Measurements from ENCODE around the gene SLC26A6.
A peak's percentile ranks its signal among the peaks of the same experiment; 100 is the strongest.

SLC26A6 gene

DNA sequence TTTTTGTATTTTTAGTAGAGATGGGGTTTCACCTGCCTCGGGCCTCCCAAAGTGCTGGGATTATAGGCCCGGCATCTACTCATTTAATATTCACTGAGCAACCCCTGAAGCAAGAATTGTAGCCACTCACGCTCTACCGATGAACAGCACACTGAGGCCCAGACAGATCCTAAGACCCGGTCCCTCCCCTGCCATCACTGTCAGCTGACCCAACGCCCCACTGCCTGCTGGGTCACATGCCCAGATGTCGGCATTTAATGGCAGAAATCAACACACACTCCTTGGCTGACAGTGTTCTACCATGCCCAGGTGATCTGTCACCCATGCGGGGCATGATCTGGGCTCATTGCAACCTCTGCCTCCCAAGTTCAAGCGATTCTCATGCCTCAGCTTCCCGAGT lies 10.5 kb downstream of the SLC26A6 start:
- no peak for DNase-seq (ENCODE audit: low read depth)
- no peak overlapping the region for H3K4me3 ChIP-seq (ENCODE audit: low read length)
- TF ChIP-seq CTCF (conservative IDR thresholded peaks at IDR 0.05; ENCODE audit: low read length), result no peak

- TF ChIP-seq CTCF (conservative IDR thresholded peaks at IDR 0.05; ENCODE audit: low read length), result no peak
- no peak for DNase-seq (ENCODE audit: low read depth)
- H3K4me3 ChIP-seq (ENCODE audit: low read length), result no peak overlapping the region
Observed at GRCh38 chr3:48623851-48624547, 11.3 kb downstream of the SLC26A6 start.

DNA sequence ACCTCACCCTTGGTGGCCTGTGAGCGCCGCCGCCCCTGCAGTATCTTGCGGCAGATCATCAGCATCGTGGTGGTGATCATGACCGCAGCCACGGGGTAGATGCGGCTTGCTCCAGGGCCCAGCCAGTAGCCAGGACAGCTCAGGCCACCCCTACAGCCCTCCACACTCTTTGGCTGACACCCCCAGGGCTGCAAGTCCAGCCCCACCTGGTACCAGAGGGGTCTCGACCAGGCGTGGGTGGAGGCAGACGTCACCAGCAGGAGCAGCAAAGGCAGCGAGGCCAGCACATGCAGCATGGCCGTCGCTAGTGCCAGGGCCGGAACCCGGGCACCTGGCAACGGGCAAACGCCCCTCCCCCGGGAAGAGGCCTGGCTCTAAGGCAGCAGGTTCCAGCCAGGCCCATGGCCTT lies 13.8 kb downstream of the SLC26A6 start, which contains the start of gene TMEM89:
Gene TMEM89, minus strand, starts transcription at position 309 of the 409 bp plus-strand sequence. Its CDS starts 13 bp downstream, at position 296.
- DNase-seq (ENCODE audit: low read depth), result no peak
- TF ChIP-seq CTCF (conservative IDR thresholded peaks at IDR 0.05; ENCODE audit: low read length), result no peak
- H3K4me3 ChIP-seq (ENCODE audit: low read length), result no peak within 1 kb of the TSS

- H3K4me3 ChIP-seq (ENCODE audit: low read length), result no peak overlapping the region
- no peak for TF ChIP-seq CTCF (conservative IDR thresholded peaks at IDR 0.05; ENCODE audit: low read length)
- DNase-seq (ENCODE audit: low read depth), result no peak
Observed at GRCh38 chr3:48619541-48620524, 15.4 kb downstream of the SLC26A6 start.

DNA sequence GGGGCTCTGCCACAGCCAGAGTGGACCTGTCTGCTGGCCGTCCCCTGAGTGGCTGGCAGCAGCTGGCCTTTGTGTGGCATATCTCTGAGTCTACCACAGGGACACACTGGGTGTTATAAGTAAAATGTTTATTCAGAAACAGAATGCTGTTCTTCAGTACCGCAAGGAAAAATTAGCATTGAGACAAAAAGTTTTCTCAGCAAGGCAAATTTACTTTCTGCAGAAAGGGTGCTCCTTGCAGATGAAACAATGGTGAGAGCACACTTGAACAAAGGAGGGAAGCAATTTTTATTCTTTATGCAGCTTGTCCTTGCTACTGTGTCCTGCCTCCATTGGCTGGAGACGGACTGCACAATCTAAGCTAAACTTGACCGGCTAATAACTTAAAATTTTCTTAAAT lies 17.7 kb downstream of the SLC26A6 start:
- no peak for DNase-seq (ENCODE audit: low read depth)
- H3K4me3 ChIP-seq (ENCODE audit: low read length), result no peak overlapping the region
- TF ChIP-seq CTCF (conservative IDR thresholded peaks at IDR 0.05; ENCODE audit: low read length), result no peak

GRCh38 chr3:48614044-48614443 lies 21.2 kb downstream of the SLC26A6 start:
- no peak for TF ChIP-seq CTCF (conservative IDR thresholded peaks at IDR 0.05; ENCODE audit: low read length)
- no peak overlapping the region for H3K4me3 ChIP-seq (ENCODE audit: low read length)
- peak; percentile 87 for DNase-seq (ENCODE audit: low read depth)

Measured in AG10803 (cell line).